ENCODE measurements around the gene VAV2.

DNA sequence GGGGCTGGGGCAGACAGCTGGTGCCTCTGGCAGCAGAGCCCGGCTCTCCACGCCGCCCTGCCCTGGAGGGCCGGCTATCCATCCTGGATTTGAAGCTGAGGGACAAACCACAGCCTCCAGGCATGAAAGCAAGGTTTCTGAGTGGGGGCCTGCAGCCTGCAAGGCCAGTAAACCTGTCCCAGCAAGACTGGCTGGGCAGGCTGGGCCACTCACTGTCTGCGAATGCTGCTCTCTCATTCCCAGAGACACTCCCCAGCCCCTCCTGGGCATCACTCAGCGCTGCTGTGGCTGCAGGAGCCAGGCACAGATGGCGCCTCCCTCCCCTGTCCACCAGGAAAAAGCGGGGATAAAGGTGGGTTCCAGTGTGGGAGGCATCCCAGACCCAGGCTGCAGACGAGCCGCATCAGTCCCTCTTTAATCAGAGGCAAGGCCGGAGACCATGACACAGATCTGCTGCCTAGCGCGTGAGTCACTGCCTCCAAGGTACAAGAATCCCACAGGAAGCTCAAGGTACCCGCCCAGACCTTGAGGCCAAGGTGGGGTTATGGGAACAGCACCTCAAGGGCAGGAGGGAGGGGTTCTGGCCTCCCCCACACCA is 118.0 kb downstream of the VAV2 start:
- TF ChIP-seq CEBPB (IDR thresholded peaks at IDR 0.05) (no peak), CREB1 (IDR thresholded peaks at IDR 0.05; ENCODE audit: low read depth) (no peak), RAD21 (IDR thresholded peaks at IDR 0.05; ENCODE audit: low read depth) (no peak), YY1 (IDR thresholded peaks at IDR 0.05; ENCODE audit: low read depth) (no peak), EP300 (IDR thresholded peaks at IDR 0.05; ENCODE audit: borderline replicate concordance) (no peak), REST (IDR thresholded peaks at IDR 0.05; ENCODE audit: low read depth) (no peak), MAX (IDR thresholded peaks at IDR 0.05) (no peak), TCF12 (IDR thresholded peaks at IDR 0.05; ENCODE audit: low read depth) (no peak), TAF1 (IDR thresholded peaks at IDR 0.05; ENCODE audit: low read depth) (no peak), NFIC (IDR thresholded peaks at IDR 0.05) (no peak), FOXM1 (IDR thresholded peaks at IDR 0.05; ENCODE audit: borderline replicate concordance, low read depth) (no peak), EGR1 (IDR thresholded peaks at IDR 0.05) (no peak), ZBTB7A (IDR thresholded peaks at IDR 0.05; ENCODE audit: low read depth) (no peak)
- TF ChIP-seq, protein P1, sequence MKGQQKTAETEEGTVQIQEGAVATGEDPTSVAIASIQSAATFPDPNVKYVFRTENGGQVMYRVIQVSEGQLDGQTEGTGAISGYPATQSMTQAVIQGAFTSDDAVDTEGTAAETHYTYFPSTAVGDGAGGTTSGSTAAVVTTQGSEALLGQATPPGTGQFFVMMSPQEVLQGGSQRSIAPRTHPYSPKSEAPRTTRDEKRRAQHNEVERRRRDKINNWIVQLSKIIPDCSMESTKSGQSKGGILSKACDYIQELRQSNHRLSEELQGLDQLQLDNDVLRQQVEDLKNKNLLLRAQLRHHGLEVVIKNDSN (IDR thresholded peaks at IDR 0.05) = no peak
